Common myeloid progenitor, CD34-positive (primary cell): Measurements from ENCODE around the gene FAM184A.
"Not testable (repeated sequence)": the region's sequence is repeated elsewhere in the genome, so short reads cannot be mapped to it uniquely, and the experiment has no call there.

Source experiments
- CTCF ChIA-PET: fragments of 350-600 bp; sonication (Branson Sonifier 250); formaldehyde crosslinking; loops from one replicate; lab custom pipeline; 2021; ENCODE audit warnings: antibody characterized with exemption; lab: Charles Lee
- POLR2A ChIA-PET: fragments of 350-600 bp; sonication (Branson Sonifier 250); formaldehyde crosslinking; loops from one replicate; lab custom pipeline; 2021; ENCODE audit warnings: antibody characterized with exemption; lab: Charles Lee
- DNase-seq, 3 donors: peaks; one replicate each; pipeline versions ENCODE4 v3.0.0 to v3.0.0-alpha.2; 2013
- H3K27ac ChIP-seq, 2 experiments: 1 replicate in 1 of 2; 2 replicates in 1 of 2; pipeline ENCODE4 v1.7.0; 2013; ENCODE audit warnings: inconsistent platforms in 2 of 2, low read length in 2 of 2, mild to moderate bottlenecking in 2 of 2, low read depth in 1 of 2, moderate library complexity in 1 of 2; ENCODE audit not compliant: severe bottlenecking in 2 of 2, insufficient read depth in 1 of 2, poor library complexity in 1 of 2
- H3K27me3 ChIP-seq, 5 experiments: replicated peaks in 2 of 5; 1 replicate in 3 of 5; 2 replicates in 2 of 5; pipeline versions ENCODE4 v1.6.1 to v1.7.0; 2013; ENCODE audit warnings: low read length in 4 of 5, mild to moderate bottlenecking in 2 of 5, moderate library complexity in 2 of 5, inconsistent platforms in 1 of 5; ENCODE audit not compliant: insufficient read depth in 5 of 5, control insufficient read depth in 4 of 5
- H3K36me3 ChIP-seq, 4 experiments: 1 replicate in 2 of 4; 2 replicates in 2 of 4; pipeline versions ENCODE4 v1.6.1 to v1.7.0; 2013; ENCODE audit warnings: low read length in 3 of 4, control low read depth in 1 of 4, mild to moderate bottlenecking in 1 of 4; ENCODE audit not compliant: control insufficient read depth in 4 of 4, insufficient read depth in 4 of 4
- H3K4me1 ChIP-seq, 4 experiments: 1 replicate in 3 of 4; 2 replicates in 1 of 4; pipeline versions ENCODE4 v1.6.1 to v1.7.1; 2013; ENCODE audit warnings: low read length in 3 of 4, mild to moderate bottlenecking in 3 of 4, control low read depth in 1 of 4, inconsistent platforms in 1 of 4, moderate library complexity in 1 of 4; ENCODE audit not compliant: control insufficient read depth in 4 of 4, insufficient read depth in 4 of 4; ENCODE audit errors: control extremely low read depth in 1 of 4
- H3K4me3 ChIP-seq, 7 experiments: 1 replicate in 4 of 7; 2 replicates in 3 of 7; pipeline versions ENCODE4 v1.5.1 to v1.7.0; 2013; ENCODE audit warnings: mild to moderate bottlenecking in 7 of 7, low read length in 6 of 7, moderate library complexity in 6 of 7, inconsistent platforms in 2 of 7, low read depth in 2 of 7, control low read depth in 1 of 7; ENCODE audit not compliant: insufficient read depth in 4 of 7, control insufficient read depth in 1 of 7; ENCODE audit errors: extremely low read depth in 1 of 7
- H3K9me3 ChIP-seq, 5 experiments: 1 replicate in 4 of 5; 2 replicates in 1 of 5; pipeline versions ENCODE4 v1.6.1 to v1.7.1; 2013; ENCODE audit warnings: low read length in 4 of 5, mild to moderate bottlenecking in 2 of 5, inconsistent platforms in 1 of 5, low read depth in 1 of 5, moderate library complexity in 1 of 5; ENCODE audit not compliant: control insufficient read depth in 4 of 5, insufficient read depth in 2 of 5; ENCODE audit errors: control extremely low read depth in 1 of 5
- WGBS: methylation state at CpG from one replicate; pipeline ENCODE4 v1.1.5; 2013; ENCODE audit not compliant: insufficient coverage; 5-methylcytosine and 5-hydroxymethylcytosine counted together

FAM184A gene

GRCh38 chr6:119124079-119124824 lies 45.8 kb upstream of the FAM184A start:
- no peaks in the 10 kb centered on the region for H3K4me1 ChIP-seq
- no peak for DNase-seq
- no peaks in the 10 kb centered on the region for H3K36me3 ChIP-seq
- no peaks in the 10 kb centered on the region for H3K27me3 ChIP-seq
- ChIA-PET CTCF (interaction anchor here (1.0 to 1.1 kb wide), 3 partner anchors 16 to 1931 kb away, joined by 3 to 4 read pairs (median 3); no protein-coding TSS in a partner anchor), POLR2A (no interaction called here)
- H3K4me3 ChIP-seq = no peak overlapping the region
- H3K9me3 ChIP-seq = no peaks in the 10 kb centered on the region
- H3K27ac ChIP-seq = no peak overlapping the region
- WGBS = no CpG with 5 or more reads among the region's 1 CpG

GRCh38 chr6:119122336-119122735 lies 43.9 kb upstream of the FAM184A start:
- POLR2A ChIA-PET = interaction anchor here (0.6 kb wide), 1 partner anchor 13 kb away, joined by 3 read pairs; no protein-coding TSS in a partner anchor
- CTCF ChIA-PET = interaction anchor here (0.9 to 1.0 kb wide), 2 partner anchors 9 to 12 kb away, joined by 3 to 4 read pairs; no protein-coding TSS in a partner anchor

GRCh38 chr6:119121367-119121766 lies 42.9 kb upstream of the FAM184A start:
- POLR2A ChIA-PET = no interaction called here
- H3K9me3 ChIP-seq = no peaks in the 10 kb centered on the region
- no CpG with 5 or more reads among the region's 4 CpGs for WGBS
- CTCF ChIA-PET = no interaction called here
- no peak overlapping the region for H3K4me3 ChIP-seq
- no peak overlapping the region for H3K27ac ChIP-seq
- no peak for DNase-seq
- no peaks in the 10 kb centered on the region for H3K36me3 ChIP-seq
- H3K27me3 ChIP-seq = no peaks in the 10 kb centered on the region
- no peaks in the 10 kb centered on the region for H3K4me1 ChIP-seq

More at GRCh38 chr6:119122336-119122735, 43.9 kb upstream of the FAM184A start:
- Histone ChIP-seq H3K4me1 (no peaks in the 10 kb centered on the region), H3K27ac (no peak overlapping the region), H3K4me3 (no peak overlapping the region), H3K27me3 (no peaks in the 10 kb centered on the region), H3K36me3 (no peaks in the 10 kb centered on the region), H3K9me3 (no peaks in the 10 kb centered on the region)
- no peak for DNase-seq
- 95% methylated on average over 4 of the region's 4 CpGs for WGBS

GRCh38 chr6:119119989-119120388 lies 41.5 kb upstream of the FAM184A start:
- POLR2A ChIA-PET = no interaction called here
- Histone ChIP-seq H3K4me1 (no peaks in the 10 kb centered on the region), H3K27me3 (no peaks in the 10 kb centered on the region), H3K27ac (no peak overlapping the region), H3K9me3 (no peaks in the 10 kb centered on the region), H3K36me3 (no peaks in the 10 kb centered on the region), H3K4me3 (no peak overlapping the region)
- no CpG with 5 or more reads among the region's 4 CpGs for WGBS
- CTCF ChIA-PET = interaction anchor here (0.7 to 2.4 kb wide), 2 partner anchors 10 to 18 kb away, joined by 5 to 9 read pairs; no protein-coding TSS in a partner anchor
- no peak for DNase-seq

- H3K36me3 ChIP-seq, H3K27me3 ChIP-seq, H3K27ac ChIP-seq, POLR2A ChIA-PET, H3K4me3 ChIP-seq, H3K9me3 ChIP-seq, H3K4me1 ChIP-seq, DNase-seq: not testable (repeated sequence)
- 91% methylated on average over 9 of the region's 13 CpGs for WGBS
- CTCF ChIA-PET = interaction anchor here (2.4 kb wide), 1 partner anchor 9 kb away, joined by 9 read pairs; no protein-coding TSS in a partner anchor
Observed at GRCh38 chr6:119119062-119119461, 40.6 kb upstream of the FAM184A start.

GRCh38 chr6:119116712-119117281 lies 38.3 kb upstream of the FAM184A start:
- H3K36me3 ChIP-seq = no peaks in the 10 kb centered on the region
- H3K27ac ChIP-seq = no peak overlapping the region
- H3K9me3 ChIP-seq = no peaks in the 10 kb centered on the region
- peaks cover 0 to 8% (median 6%) of the 10 kb centered on the region in 4 experiments for H3K4me1 ChIP-seq
- 100% methylated on average over 3 of the region's 3 CpGs for WGBS
- POLR2A ChIA-PET = no interaction called here
- no peaks in the 10 kb centered on the region for H3K27me3 ChIP-seq
- H3K4me3 ChIP-seq = no peak overlapping the region
- CTCF ChIA-PET = interaction anchor here (1.0 to 1.4 kb wide), 2 partner anchors 9 to 148 kb away, joined by 3 read pairs; no protein-coding TSS in a partner anchor
- DNase-seq = no peak

GRCh38 chr6:119113961-119114360 lies 35.5 kb upstream of the FAM184A start:
- Histone ChIP-seq H3K27me3 (no peaks in the 10 kb centered on the region), H3K9me3 (no peaks in the 10 kb centered on the region), H3K4me1 (peaks cover 0 to 8% (median 6%) of the 10 kb centered on the region in 4 experiments), H3K36me3 (no peaks in the 10 kb centered on the region), H3K4me3 (no peak overlapping the region), H3K27ac (no peak overlapping the region)
- peak in 1 of 3 donors; percentile 9 for DNase-seq
- ChIA-PET POLR2A (interaction anchor here (0.6 kb wide), 1 partner anchor 150 kb away, joined by 3 read pairs; no protein-coding TSS in a partner anchor), CTCF (interaction anchor here (1.5 to 8.8 kb wide), 2 partner anchors 15 to 148 kb away, joined by 4 to 129 read pairs; no protein-coding TSS in a partner anchor)
- no CpG with 5 or more reads among the region's 1 CpG for WGBS
